Cardiac fibroblast (primary cell): ENCODE results near the gene SNRPB2.

Experiments used
- DNase-seq, 2 donors: peaks; one replicate each; pipeline versions ENCODE4 v3.0.0 to v3.0.0-alpha.2; 2010; ENCODE audit warnings: low read depth in 2 of 2
- H3K4me3 ChIP-seq, 2 donors: replicated peaks in 1 of 2; 1 replicate in 1 of 2; 2 replicates in 1 of 2; pipeline ENCODE4 v1.5.1; 2011; ENCODE audit warnings: low read depth in 2 of 2, low read length in 2 of 2, mild to moderate bottlenecking in 2 of 2, moderate library complexity in 1 of 2
- CTCF ChIP-seq: IDR thresholded peaks from one replicate; pipeline ENCODE4 v1.5.1; 2011; ENCODE audit warnings: low read depth, mild to moderate bottlenecking, low read length, inconsistent platforms

SNRPB2 gene

GRCh38 chr20:16775961-16776360 is 46.1 kb downstream of the SNRPB2 start:
- TF ChIP-seq CTCF, result no peak
- no peak overlapping the region for H3K4me3 ChIP-seq
- DNase-seq, result no peak

- no peak for TF ChIP-seq CTCF
- no peak for DNase-seq
- H3K4me3 ChIP-seq, result no peak overlapping the region
Measured at GRCh38 chr20:16777126-16777525, 47.3 kb downstream of the SNRPB2 start.

- no peak overlapping the region for H3K4me3 ChIP-seq
- TF ChIP-seq CTCF, result no peak
- DNase-seq, result no peak
Measured at GRCh38 chr20:16778159-16778558, 48.3 kb downstream of the SNRPB2 start.

GRCh38 chr20:16781496-16781895 is 51.7 kb downstream of the SNRPB2 start:
- DNase-seq, result no peak
- TF ChIP-seq CTCF, result no peak
- no peak overlapping the region for H3K4me3 ChIP-seq

GRCh38 chr20:16785226-16785625 is 55.4 kb downstream of the SNRPB2 start:
- H3K4me3 ChIP-seq, result no peak overlapping the region
- TF ChIP-seq CTCF, result no peak
- DNase-seq, result peak; percentile 16 to 56
